CD4-positive, alpha-beta T cell treated with Interleukin-2 at 100 ng/mL for 4 hours (primary cell): ENCODE results near the gene TRAPPC10.
"Not testable (repeated sequence)": the region's sequence is repeated elsewhere in the genome, so short reads cannot be mapped to it uniquely, and the experiment has no call there.

Source experiments
- DNase-seq: peaks from one replicate; pipeline ENCODE4 v3.0.0-alpha.2; 2020; ENCODE audit warnings: low spot score

The TRAPPC10 gene

DNA sequence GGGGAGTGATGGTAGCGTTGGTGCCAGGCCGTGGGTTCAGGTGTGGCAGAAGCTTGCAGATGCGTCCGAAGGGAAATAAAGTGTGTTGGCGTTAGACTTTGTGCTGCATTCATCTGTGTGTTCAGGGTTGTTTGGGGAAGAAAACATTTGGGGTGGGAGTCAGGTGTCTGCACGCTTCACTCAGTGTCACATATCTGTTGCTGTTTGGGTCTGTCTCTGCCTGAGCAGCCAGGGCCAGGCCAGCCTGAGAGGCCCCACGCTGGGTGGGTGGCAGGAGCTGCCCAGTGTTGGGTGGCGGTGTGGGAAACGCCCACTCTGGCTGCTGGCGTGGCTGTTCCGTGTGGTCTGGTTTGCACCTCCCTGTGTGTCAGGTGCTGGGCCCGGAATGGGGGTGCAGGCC, 133.5 kb downstream of the TRAPPC10 start:
- DNase-seq: not testable (repeated sequence)

- DNase-seq: not testable (repeated sequence)
Measured at GRCh38 chr21:44147108-44147507, 135.0 kb downstream of the TRAPPC10 start.

DNA sequence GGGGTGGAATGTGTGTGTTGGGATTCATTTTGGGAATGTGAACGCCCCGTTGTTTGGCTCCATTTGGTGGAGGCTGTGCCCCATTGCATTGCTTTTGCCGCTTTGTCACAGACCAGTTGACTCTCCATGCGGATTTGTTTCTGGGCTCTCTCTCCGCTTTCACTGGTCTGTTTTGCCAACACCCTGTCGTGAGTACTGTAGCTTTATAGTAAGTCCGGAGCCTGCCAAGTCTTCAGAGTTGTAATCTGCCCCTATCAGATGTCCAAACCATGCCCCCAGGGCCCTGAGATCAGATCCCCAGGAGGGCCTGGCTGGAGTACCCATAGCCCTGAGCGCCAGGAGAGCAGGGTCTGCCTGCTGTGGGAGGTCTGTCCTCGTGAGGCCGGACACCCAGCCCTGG, 138.1 kb downstream of the TRAPPC10 start:
- not testable (repeated sequence) for DNase-seq

DNA sequence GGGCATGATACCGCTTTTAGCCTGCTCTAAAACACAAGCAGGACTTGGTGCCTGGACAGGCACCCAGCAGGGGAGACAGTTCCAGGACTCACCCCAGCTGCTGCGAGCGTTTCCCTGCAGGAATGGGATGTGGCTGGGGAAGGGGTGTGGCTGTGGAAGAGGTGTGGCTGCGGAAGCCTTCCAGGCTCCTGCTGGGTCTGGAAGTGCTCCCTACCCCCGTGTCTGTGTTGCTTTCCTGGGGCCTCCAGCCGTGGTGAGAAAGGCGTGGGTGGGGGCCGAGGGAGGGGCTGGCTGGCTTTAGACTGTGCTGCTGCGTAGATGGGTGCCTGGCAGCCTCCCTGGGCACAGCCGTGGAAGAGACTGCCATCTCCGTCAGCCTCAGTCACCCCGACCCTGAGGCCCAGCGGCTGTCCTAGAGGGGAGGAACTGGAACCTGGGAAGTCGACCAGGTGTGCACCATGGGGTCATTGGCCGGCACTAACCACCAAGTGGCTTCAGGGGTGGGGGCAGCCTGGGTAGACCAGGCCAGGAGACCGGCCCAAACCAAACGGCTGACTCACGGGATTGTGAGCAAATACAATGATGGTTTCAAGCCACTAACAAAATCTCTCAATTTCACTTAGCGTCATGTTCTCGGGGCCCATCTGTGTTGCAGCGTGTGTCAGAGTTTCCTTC, 141.2 kb downstream of the TRAPPC10 start:
- DNase-seq: not testable (repeated sequence)

DNA sequence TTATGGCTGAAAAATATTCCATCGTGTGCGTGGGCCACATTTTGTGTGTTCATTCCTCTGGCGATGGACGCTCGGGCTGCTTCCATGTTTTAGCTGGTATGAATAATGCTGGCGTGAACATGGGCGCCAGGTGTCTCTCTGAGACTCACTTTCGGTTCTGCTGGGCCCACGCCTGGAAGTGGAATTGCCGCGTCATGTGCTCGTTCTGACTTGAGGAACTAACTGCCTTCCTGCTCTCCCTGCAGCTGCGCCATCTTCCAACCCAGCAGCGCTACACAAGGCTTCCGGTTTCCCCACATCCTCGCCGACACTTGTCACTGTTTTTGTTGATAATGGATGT, 141.8 kb downstream of the TRAPPC10 start:
- peak; percentile 21 for DNase-seq

DNA sequence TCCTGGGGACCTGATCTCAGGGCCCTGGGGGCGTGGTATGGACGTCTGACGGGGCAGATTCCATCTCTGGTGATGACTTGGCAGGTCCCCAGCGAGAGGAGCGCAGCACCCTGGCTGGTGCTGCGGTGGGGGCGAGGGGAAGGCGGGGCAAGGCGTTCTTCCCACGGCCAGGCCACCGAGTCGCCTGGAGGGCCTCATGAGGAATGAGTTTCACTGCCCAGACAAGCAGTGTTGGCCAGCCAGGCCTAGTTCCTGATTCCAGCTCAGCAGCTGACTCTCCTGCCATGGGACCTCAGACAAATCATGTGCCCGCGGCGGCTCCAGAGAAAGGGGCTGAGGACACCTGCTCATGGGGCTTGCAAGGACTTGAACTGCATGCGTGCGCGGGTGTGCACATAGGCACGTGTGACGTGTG, 142.7 kb downstream of the TRAPPC10 start:
- DNase-seq: not testable (repeated sequence)

GRCh38 chr21:44155231-44155993, 143.3 kb downstream of the TRAPPC10 start:
- DNase-seq: not testable (repeated sequence)

DNA sequence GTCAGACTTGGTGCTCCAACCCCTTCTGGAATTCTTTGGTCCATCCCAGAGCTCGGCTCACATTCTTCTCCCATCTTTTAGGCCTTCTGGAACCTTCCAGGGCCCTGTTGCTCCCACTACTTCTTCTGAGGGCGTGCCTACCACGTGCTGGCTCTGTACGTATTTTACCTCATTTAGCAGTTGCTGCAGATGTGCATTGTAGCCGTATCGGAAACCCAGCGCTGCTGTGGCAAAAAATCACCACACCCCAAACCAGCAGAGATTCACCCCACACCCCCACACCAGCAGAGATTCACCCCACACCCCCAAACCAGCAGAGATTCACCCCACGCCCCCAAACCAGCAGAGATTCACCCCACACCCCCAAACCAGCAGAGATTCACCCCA, 143.9 kb downstream of the TRAPPC10 start:
- DNase-seq: not testable (repeated sequence)
